ENCODE results near the gene CDH4.

DNA sequence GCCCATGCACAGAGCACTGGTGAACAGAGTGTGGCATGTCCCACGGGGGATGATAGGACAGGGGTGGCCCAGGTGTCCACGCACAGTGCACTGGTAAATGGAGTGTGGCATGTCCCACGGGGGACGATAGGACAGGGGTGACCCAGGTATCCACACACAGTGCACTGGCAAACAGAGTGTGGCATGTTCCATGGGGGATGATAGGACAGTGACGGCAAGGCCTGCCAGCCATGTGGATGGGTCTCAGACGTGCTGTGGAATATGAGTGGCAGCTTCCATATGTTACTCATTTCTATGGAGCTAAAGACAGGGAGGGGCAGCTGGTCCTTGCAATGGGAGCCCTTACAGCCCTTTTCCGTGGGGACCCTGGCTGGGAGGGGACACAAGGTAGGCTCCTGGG, 168.7 kb downstream of the CDH4 start:
- TF ChIP-seq REST (IDR thresholded peaks at IDR 0.05; ENCODE audit: insufficient read depth in 1 of 2, low read depth in 2 of 2, low read length in 2 of 2) (no peak), POLR2AphosphoS5 (IDR thresholded peaks at IDR 0.05; ENCODE audit: low read depth, low read length) (no peak), TAF1 (IDR thresholded peaks at IDR 0.05; ENCODE audit: borderline replicate concordance, insufficient read depth, low read length) (no peak), FOXP2 (optimal IDR thresholded peaks at IDR 0.05; ENCODE audit: borderline replicate concordance, extremely low read depth, extremely low read length, insufficient read depth) (no peak)

All from PFSK-1 (cell line).